ENCODE data around the gene B3GAT3.

DNA sequence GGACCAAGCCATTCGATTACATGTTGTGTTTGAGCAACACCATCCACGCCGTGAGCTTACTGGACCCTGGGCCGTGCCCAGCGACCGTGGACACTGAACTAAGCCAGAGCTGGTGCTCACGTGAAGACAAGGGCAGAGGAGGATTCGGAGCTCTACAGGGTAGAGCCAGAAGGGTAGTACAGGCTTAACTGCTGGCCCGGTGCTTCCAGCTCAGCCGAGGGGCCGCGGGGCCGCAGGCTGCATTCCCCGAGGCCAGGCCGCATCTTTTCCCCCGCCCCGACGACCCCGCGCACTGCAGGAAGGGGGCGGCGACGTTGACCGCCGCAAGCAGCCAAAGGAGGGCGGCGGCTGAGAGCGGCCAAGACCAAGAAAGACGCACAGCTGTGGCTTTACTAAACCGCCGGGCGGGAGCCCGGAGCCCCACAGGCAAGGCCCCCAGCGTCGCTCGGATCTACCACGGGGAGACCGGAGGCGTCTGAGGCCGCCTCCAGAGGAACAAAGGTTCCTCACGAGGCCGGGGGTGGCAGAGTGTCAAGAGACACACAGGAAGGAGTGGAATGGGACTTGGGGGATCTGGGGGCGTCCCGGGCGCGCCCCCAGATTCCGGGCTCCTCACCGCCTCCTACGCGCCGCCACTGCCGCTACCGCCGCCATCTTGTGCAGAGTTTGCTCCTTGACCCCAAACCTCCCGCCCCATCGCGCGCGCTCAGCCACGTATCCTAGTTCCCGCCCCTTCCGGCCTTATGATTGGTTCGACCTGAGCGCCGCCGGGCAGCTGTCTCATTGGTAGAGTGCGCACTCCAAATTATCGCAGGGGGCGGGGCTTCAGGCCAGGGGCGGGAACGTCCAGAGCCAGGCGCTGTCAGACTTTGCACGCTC is 24.4 kb upstream of the B3GAT3 start, which contains the start of gene GANAB:
- TF ChIP-seq CTCF (conservative IDR thresholded peaks at IDR 0.05; ENCODE audit: low read depth, low read length), result no peak
- TF ChIP-seq EZH2phosphoT487 (IDR thresholded peaks at IDR 0.05; ENCODE audit: borderline replicate concordance, low read length), result no peak
- no peak for TF ChIP-seq EZH2 (IDR thresholded peaks at IDR 0.05; ENCODE audit: low read length, unreplicated experiment)

All from PC-3 (cell line).